ENCODE results near the gene COL24A1.
"Not testable (repeated sequence)": the region's sequence is repeated elsewhere in the genome, so short reads cannot be mapped to it uniquely, and the experiment has no call there.

The COL24A1 gene

DNA sequence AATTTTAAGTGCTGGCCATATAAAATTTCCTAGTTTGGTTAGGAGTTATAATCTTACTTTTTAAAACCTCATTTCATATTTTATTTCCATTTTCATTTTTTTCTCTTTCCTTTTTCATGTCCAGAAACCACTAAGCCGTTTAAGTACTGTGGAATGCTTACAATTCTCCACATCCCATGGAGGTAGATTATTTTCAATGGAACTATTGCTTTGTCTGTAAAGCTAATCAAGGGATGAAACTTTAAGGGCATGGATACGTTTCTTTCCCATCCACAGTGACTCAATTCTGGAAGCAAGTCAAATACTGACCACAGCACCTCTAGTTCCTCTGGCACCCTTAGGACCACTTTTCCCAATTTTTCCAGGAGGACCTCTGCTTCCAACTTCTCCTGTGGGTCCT lies 309.2 kb downstream of the COL24A1 start:
- no peak overlapping the region for H3K4me3 ChIP-seq (ENCODE audit: low read depth, low read length)
- no peak for DNase-seq (ENCODE audit: low read depth)

- no peak for DNase-seq (ENCODE audit: low read depth)
- no peak overlapping the region for H3K4me3 ChIP-seq (ENCODE audit: low read depth, low read length)
Observed at GRCh38 chr1:85846706-85847105, 309.9 kb downstream of the COL24A1 start.

GRCh38 chr1:85839459-85839858 lies 317.1 kb downstream of the COL24A1 start:
- DNase-seq (ENCODE audit: low read depth): no peak
- H3K4me3 ChIP-seq (ENCODE audit: low read depth, low read length): no peak overlapping the region

- H3K4me3 ChIP-seq (ENCODE audit: low read depth, low read length): no peak overlapping the region
- DNase-seq (ENCODE audit: low read depth): no peak
Observed at GRCh38 chr1:85838238-85838637, 318.3 kb downstream of the COL24A1 start.

DNA sequence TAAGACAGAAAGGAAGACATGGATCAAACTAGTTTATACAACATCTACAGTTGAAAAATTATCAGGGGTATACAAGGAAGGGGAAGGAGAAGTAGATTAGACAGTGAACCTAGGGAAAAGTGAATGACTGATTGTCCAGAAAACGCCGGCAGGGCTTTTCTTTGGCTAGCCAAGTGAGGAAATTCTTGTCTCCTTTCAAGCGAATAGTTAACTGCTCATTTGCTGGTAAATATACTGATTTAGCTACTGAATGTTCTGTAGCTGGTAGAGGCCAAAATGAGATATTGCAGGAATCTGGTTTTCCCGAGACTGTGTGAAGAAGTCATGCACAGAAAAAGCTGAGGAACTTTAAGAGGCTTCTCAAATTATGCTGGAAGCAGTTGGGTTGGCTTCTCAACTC lies 319.8 kb downstream of the COL24A1 start:
- no peak for DNase-seq (ENCODE audit: low read depth)
- H3K4me3 ChIP-seq (ENCODE audit: low read depth, low read length): no peak overlapping the region

DNA sequence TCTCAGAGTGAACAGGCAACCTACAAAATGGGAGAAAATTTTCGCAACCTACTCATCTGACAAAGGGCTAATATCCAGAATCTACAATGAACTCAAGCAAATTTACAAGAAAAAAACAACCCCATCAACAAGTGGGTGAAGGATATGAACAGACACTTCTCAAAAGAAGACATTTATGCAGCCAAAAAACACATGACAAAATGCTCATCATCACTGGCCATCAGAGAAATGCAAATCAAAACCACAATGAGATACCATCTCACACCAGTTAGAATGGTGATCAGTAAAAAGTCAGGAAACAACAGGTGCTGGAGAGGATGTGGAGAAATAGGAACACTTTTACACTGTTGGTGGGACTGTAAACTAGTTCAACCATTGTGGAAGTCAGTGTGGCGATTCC lies 323.4 kb downstream of the COL24A1 start:
- not testable (repeated sequence) for DNase-seq (ENCODE audit: low read depth); H3K4me3 ChIP-seq (ENCODE audit: low read depth, low read length)

DNA sequence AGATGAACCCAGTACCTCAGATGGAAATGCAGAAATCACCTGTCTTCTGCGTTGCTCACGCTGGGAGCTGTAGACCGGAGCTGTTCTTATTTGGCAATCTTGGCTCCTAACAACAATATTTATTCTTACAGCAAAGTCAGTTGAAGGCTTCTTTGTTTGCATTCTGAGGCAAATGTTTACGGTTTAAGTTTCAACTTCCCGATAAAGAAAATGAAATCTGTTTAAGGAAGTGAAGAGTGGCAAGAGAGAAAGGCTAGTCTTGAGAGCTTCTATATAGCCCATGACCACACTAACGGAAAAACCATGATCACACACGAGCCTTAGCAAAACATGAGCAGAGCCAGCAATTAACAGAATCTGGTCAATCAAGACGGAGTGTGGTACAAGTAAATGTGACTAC lies 325.7 kb downstream of the COL24A1 start:
- no peak overlapping the region for H3K4me3 ChIP-seq (ENCODE audit: low read depth, low read length)
- DNase-seq (ENCODE audit: low read depth): no peak

DNA sequence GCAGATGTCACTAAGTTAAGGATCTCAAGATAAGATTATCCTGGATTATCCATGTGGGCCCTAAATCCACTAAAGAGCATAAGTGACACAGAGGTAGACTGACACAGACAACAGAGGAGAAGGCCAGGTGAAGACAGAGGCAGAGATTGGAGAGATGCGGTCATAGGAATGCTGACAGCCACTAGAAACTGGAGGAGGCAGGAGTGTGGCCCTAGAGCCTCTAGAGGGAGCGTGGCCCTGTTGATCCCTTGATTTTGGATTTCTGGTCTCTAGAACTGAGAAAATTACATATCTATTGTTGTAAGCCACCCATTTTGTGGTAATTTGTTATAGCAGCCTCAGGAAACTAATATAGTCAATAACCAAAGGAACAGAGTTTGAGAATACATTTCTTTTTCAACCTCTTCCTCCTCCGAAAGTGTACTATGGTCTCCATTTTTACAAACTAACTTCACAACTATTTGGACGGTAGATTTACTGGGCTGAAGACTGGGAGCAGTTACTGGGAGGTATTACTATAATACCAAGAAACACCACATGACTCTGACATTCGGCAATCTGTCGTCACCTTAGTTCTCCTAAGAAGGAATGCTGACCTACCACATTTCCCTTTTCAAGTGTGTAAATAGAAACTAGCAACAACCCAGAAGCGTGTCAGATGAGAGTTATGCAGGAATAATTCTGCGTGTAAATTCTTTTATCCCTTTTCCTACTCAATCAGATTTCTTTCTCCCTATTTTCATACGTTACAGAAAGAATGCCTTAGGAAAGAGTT lies 332.3 kb downstream of the COL24A1 start:
- no peak for DNase-seq (ENCODE audit: low read depth)

DNA sequence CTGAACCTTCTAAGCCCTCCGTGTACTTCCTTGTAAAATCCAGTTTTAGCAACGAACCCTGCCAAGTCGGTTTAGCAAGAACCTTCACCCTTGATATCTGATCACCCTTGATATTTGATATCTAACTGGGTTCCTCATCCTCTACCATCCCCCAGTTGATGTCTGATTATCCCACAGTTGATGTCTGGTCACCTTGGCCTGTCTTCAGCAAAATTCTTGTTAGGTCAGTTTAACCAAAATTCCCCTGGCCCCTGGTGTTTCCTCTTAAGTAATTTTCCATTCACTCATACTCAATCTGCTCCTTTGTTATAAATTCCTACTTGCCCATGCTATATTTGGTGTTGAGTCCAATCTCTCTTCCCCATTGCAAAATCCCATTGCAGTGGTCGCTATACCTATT lies 333.9 kb downstream of the COL24A1 start:
- H3K4me3 ChIP-seq (ENCODE audit: low read depth, low read length): no peak overlapping the region
- DNase-seq (ENCODE audit: low read depth): peak; percentile 1

More for the DNA sequence above, 332.3 kb downstream of the COL24A1 start:
- H3K4me3 ChIP-seq (ENCODE audit: low read depth, low read length): no peak overlapping the region

- DNase-seq (ENCODE audit: low read depth): peak; percentile 50
- H3K4me3 ChIP-seq (ENCODE audit: low read depth, low read length): no peak overlapping the region
Observed at GRCh38 chr1:85818371-85818770, 338.2 kb downstream of the COL24A1 start.

GRCh38 chr1:85816606-85817005 lies 340.0 kb downstream of the COL24A1 start:
- no peak overlapping the region for H3K4me3 ChIP-seq (ENCODE audit: low read depth, low read length)
- DNase-seq (ENCODE audit: low read depth): no peak

DNA sequence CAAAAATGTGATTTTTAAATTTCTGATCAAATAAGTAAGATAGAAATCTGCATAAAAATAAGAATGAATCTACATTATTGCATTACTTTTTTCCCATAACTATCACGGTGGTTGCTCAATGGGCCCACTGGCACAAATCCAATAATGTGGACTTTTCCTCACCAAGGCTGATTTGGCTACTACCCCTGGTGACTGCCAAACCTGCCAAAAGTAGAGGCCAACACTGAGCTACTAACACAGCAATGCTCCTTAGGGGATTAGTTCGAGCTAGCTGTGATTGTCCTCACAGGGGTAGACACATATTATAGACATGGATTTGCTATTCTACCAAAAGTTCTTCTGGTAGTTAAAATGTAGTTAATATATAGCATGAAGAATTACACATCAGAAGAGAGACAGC lies 340.7 kb downstream of the COL24A1 start:
- DNase-seq (ENCODE audit: low read depth): no peak
- no peak overlapping the region for H3K4me3 ChIP-seq (ENCODE audit: low read depth, low read length)

- no peak for DNase-seq (ENCODE audit: low read depth)
- no peak overlapping the region for H3K4me3 ChIP-seq (ENCODE audit: low read depth, low read length)
Observed at GRCh38 chr1:85806236-85806965, 350.2 kb downstream of the COL24A1 start.

GRCh38 chr1:85801520-85801919 lies 355.1 kb downstream of the COL24A1 start:
- H3K4me3 ChIP-seq (ENCODE audit: low read depth, low read length): no peak overlapping the region
- DNase-seq (ENCODE audit: low read depth): no peak

- H3K4me3 ChIP-seq (ENCODE audit: low read depth, low read length): no peak overlapping the region
- DNase-seq (ENCODE audit: low read depth): no peak
Observed at GRCh38 chr1:85799737-85800136, 356.8 kb downstream of the COL24A1 start.

GRCh38 chr1:85798419-85798818 lies 358.2 kb downstream of the COL24A1 start:
- DNase-seq (ENCODE audit: low read depth): no peak

GRCh38 chr1:85777021-85777420 lies 379.6 kb downstream of the COL24A1 start:
- H3K4me3 ChIP-seq (ENCODE audit: low read depth, low read length); DNase-seq (ENCODE audit: low read depth): not testable (repeated sequence)

More at GRCh38 chr1:85798419-85798818, 358.2 kb downstream of the COL24A1 start:
- H3K4me3 ChIP-seq (ENCODE audit: low read depth, low read length): no peak overlapping the region

DNA sequence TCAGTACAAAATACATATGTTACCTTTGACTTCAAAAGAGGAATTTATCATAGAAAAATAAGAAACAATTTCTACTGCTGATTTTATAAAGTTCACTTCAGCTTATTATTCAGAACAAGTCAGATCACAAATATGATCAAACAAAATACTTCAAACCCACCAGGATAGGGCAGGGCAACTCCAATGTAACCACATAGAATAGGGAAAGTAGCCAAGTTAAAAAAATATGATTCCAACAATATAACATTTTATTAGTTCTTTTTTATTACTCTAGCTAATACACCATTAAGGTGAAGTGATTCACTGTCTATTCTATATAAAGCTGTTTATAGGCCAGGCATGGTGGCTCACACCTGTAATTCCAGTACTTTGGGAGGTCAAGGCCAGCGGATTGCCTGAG lies 393.8 kb downstream of the COL24A1 start:
- no peak overlapping the region for H3K4me3 ChIP-seq (ENCODE audit: low read depth, low read length)
- DNase-seq (ENCODE audit: low read depth): no peak

GRCh38 chr1:85756864-85757263 lies 399.7 kb downstream of the COL24A1 start:
- no peak overlapping the region for H3K4me3 ChIP-seq (ENCODE audit: low read depth, low read length)
- DNase-seq (ENCODE audit: low read depth): no peak

- no peak for DNase-seq (ENCODE audit: low read depth)
- H3K4me3 ChIP-seq (ENCODE audit: low read depth, low read length): no peak overlapping the region
Observed at GRCh38 chr1:85748120-85748519, 408.5 kb downstream of the COL24A1 start.

DNA sequence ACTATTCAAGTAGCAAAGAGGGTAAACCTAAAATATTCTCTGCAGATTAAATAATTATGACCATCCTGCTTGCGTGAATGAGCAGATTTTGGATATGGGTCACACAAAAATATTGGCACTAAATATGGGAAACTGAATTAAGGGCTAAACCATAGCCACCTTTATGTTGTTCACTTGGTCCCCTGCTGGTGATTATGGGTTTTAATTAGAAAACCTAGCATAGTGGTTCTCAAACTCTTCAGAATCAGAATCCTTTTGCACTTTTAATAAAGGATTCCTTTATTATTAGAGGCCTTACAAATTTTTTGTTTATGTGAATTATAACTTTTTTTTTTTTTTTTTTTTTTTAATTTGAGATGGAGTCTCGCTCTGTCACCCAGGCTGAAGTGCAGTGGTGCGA lies 409.8 kb downstream of the COL24A1 start:
- no peak overlapping the region for H3K4me3 ChIP-seq (ENCODE audit: low read depth, low read length)
- no peak for DNase-seq (ENCODE audit: low read depth)
